H1 (cell line): Measurements from ENCODE around the gene AEBP1. TPM values are rescaled to one million over a fixed set of nuclear protein-coding genes. Genes with fewer than 3 reads are reported as not detected.
"Not testable (repeated sequence)": the region's sequence is repeated elsewhere in the genome, so short reads cannot be mapped to it uniquely, and the experiment has no call there.

Experiments
- CTCF ChIA-PET: fragments of 300-600 bp; sonication (Branson Sonifier 250); formaldehyde crosslinking; loops from one replicate; lab custom pipeline; 2021; ENCODE audit not compliant: partially characterized antibody; lab: Charles Lee
- POLR2A ChIA-PET: fragments of 300-600 bp; sonication (Branson Sonifier 250); formaldehyde crosslinking; loops from one replicate; lab custom pipeline; 2021; ENCODE audit warnings: inconsistent platforms; ENCODE audit not compliant: partially characterized antibody; lab: Charles Lee
- DNase-seq, 2 experiments: peaks; one replicate each; pipeline versions ENCODE4 v3.0.0 to v3.0.0-alpha.2; 2010 to 2022; ENCODE audit warnings: low spot score in 2 of 2, low read depth in 1 of 2, mixed read lengths in 1 of 2
- FAIRE-seq: peaks from 2 replicates; lab custom pipeline; 2011; peaks lifted over from hg19 to GRCh38; lab: Jason Lieb, UNC
- H2AFZ ChIP-seq: 2 replicates; pipeline ENCODE4 v1.8.1; 2012; ENCODE audit warnings: low read length, inconsistent platforms
- H2AK5ac ChIP-seq: 2 replicates; pipeline ENCODE4 v1.6.1; 2013; ENCODE audit warnings: low read depth, low read length
- H2BK120ac ChIP-seq: replicated peaks from 2 replicates; pipeline ENCODE3; 2013; ENCODE audit warnings: low read depth, low read length, inconsistent platforms
- H2BK12ac ChIP-seq: 2 replicates; pipeline ENCODE4 v1.6.1; 2013; ENCODE audit warnings: low read depth, low read length
- H2BK15ac ChIP-seq: 2 replicates; pipeline ENCODE4 v1.6.1; 2013; ENCODE audit warnings: low read length
- H2BK20ac ChIP-seq: 2 replicates; pipeline ENCODE4 v1.6.1; 2013; ENCODE audit warnings: low read length
- H2BK5ac ChIP-seq: 2 replicates; pipeline ENCODE4 v1.6.1; 2013; ENCODE audit warnings: low read depth, low read length
- H3K14ac ChIP-seq: 2 replicates; pipeline ENCODE4 v1.6.1; 2013; ENCODE audit warnings: inconsistent platforms; ENCODE audit not compliant: insufficient read length
- H3K18ac ChIP-seq: 2 replicates; pipeline ENCODE4 v1.6.1; 2013; ENCODE audit warnings: low read length; ENCODE audit errors: extremely low read depth
- H3K23ac ChIP-seq: 2 replicates; pipeline ENCODE4 v1.6.1; 2013; ENCODE audit warnings: inconsistent platforms; ENCODE audit not compliant: insufficient read length
- H3K23me2 ChIP-seq: 2 replicates; pipeline ENCODE4 v1.6.1; 2013; ENCODE audit warnings: low read depth, low read length
- H3K27ac ChIP-seq: 2 replicates; pipeline ENCODE4 v1.6.1; 2011; ENCODE audit warnings: low read depth, low read length, inconsistent platforms
- H3K27me3 ChIP-seq, 4 experiments: replicated peaks in 1 of 4; 1 replicate in 1 of 4; 2 replicates in 3 of 4; pipeline versions ENCODE4 v1.6.1 to v1.8.1; 2011 to 2013; ENCODE audit warnings: low read length in 3 of 4, mild to moderate bottlenecking in 3 of 4, inconsistent platforms in 2 of 4, mixed read lengths in 2 of 4, moderate library complexity in 1 of 4; ENCODE audit not compliant: control insufficient read depth in 3 of 4, insufficient read depth in 3 of 4; ENCODE audit errors: extremely low read depth in 1 of 4
- H3K36me3 ChIP-seq, 4 experiments: 2 replicates each; pipeline versions ENCODE4 v1.6.1 to v1.8.1; 2011 to 2013; ENCODE audit warnings: mild to moderate bottlenecking in 4 of 4, low read length in 3 of 4, moderate library complexity in 2 of 4, control low read depth in 1 of 4, inconsistent platforms in 1 of 4; ENCODE audit not compliant: insufficient read depth in 4 of 4, control insufficient read depth in 2 of 4
- H3K4ac ChIP-seq: replicated peaks from 2 replicates; pipeline ENCODE3; 2013; ENCODE audit warnings: low read length, low read depth, mixed read lengths, inconsistent platforms; ENCODE audit not compliant: insufficient read length
- H3K4me1 ChIP-seq, 4 experiments: replicated peaks in 1 of 4; 1 replicate in 1 of 4; 2 replicates in 3 of 4; pipeline versions ENCODE4 v1.6.1 to v1.8.1; 2011 to 2013; ENCODE audit warnings: low read length in 3 of 4, inconsistent platforms in 2 of 4, mixed read lengths in 1 of 4; ENCODE audit not compliant: insufficient read depth in 4 of 4, control insufficient read depth in 3 of 4
- H3K4me2 ChIP-seq, 2 experiments: 2 replicates each; pipeline versions ENCODE4 v1.6.1 to v1.8.1; 2011 to 2013; ENCODE audit warnings: low read depth in 2 of 2, low read length in 2 of 2, control low read depth in 1 of 2, inconsistent platforms in 1 of 2, mild to moderate bottlenecking in 1 of 2; ENCODE audit not compliant: insufficient read depth in 1 of 2
- H3K4me3 ChIP-seq, 4 experiments: fragments of 200-600, 300-600 bp in 1 of 4; sonication (generic), shearing (Covaris generic), sonication (Bioruptor Twin) in 1 of 4; 2 replicates each; pipeline versions ENCODE4 v1.5.1 to v1.8.1; 2011 to 2016; ENCODE audit warnings: low read length in 4 of 4, low read depth in 3 of 4, control low read depth in 2 of 4, inconsistent platforms in 2 of 4, mild to moderate bottlenecking in 2 of 4, mixed read lengths in 1 of 4, moderate library complexity in 1 of 4; ENCODE audit not compliant: insufficient read depth in 2 of 4; ENCODE audit errors: extremely low read depth in 1 of 4
- H3K56ac ChIP-seq: replicated peaks from 2 replicates; pipeline ENCODE3; 2013; ENCODE audit warnings: low read depth, mild to moderate bottlenecking, mixed read lengths, low read length, inconsistent platforms; ENCODE audit not compliant: insufficient read length
- H3K79me1 ChIP-seq: 2 replicates; pipeline ENCODE4 v1.6.1; 2013; ENCODE audit warnings: low read depth, low read length, control low read depth
- H3K79me2 ChIP-seq, 2 experiments: 2 replicates each; pipeline versions ENCODE4 v1.6.1 to v1.8.1; 2012 to 2013; ENCODE audit warnings: low read length in 2 of 2, mild to moderate bottlenecking in 2 of 2, inconsistent platforms in 1 of 2; ENCODE audit not compliant: insufficient read depth in 2 of 2, control insufficient read depth in 1 of 2
- H3K9ac ChIP-seq, 4 experiments: replicated peaks in 1 of 4; 1 replicate in 1 of 4; 2 replicates in 3 of 4; pipeline versions ENCODE4 v1.6.1 to v1.8.1; 2011 to 2013; ENCODE audit warnings: low read depth in 3 of 4, low read length in 3 of 4, control low read depth in 2 of 4, mild to moderate bottlenecking in 2 of 4, moderate library complexity in 2 of 4, inconsistent platforms in 1 of 4; ENCODE audit errors: extremely low read depth in 1 of 4
- H3K9me3 ChIP-seq, 2 experiments: 2 replicates each; pipeline versions ENCODE4 v1.6.1 to v1.8.1; 2012 to 2013; ENCODE audit warnings: mild to moderate bottlenecking in 2 of 2, moderate library complexity in 2 of 2, control low read depth in 1 of 2, inconsistent platforms in 1 of 2, low read depth in 1 of 2, low read length in 1 of 2, mixed read lengths in 1 of 2; ENCODE audit not compliant: insufficient read depth in 2 of 2
- H4K20me1 ChIP-seq, 2 experiments: replicated peaks in 1 of 2; 2 replicates each; pipeline versions ENCODE3 to v1.8.1; 2011 to 2013; ENCODE audit warnings: inconsistent platforms in 2 of 2, low read length in 2 of 2, mild to moderate bottlenecking in 1 of 2; ENCODE audit not compliant: insufficient read depth in 2 of 2, control insufficient read depth in 1 of 2
- H4K5ac ChIP-seq: 2 replicates; pipeline ENCODE4 v1.6.1; 2013; ENCODE audit warnings: low read length, low read depth, mixed read lengths, inconsistent platforms; ENCODE audit not compliant: insufficient read length
- H4K8ac ChIP-seq: 2 replicates; pipeline ENCODE4 v1.8.0; 2013; ENCODE audit warnings: mild to moderate bottlenecking, moderate library complexity, low read length, inconsistent platforms; ENCODE audit not compliant: insufficient read depth; ENCODE audit errors: extremely low read depth
- H4K91ac ChIP-seq: replicated peaks from 2 replicates; pipeline ENCODE3; 2013; ENCODE audit warnings: low read length, mixed read lengths, inconsistent platforms; ENCODE audit not compliant: insufficient read length
- CEBPB ChIP-seq: IDR thresholded peaks from 2 replicates; pipeline ENCODE4 v1.6.1; 2012; ENCODE audit warnings: low read depth, low read length
- JUN ChIP-seq: IDR thresholded peaks from 2 replicates; pipeline ENCODE4 v1.6.1; 2011; ENCODE audit warnings: low read depth, mild to moderate bottlenecking, improper control_type of control experiment, low read length
- MAFK ChIP-seq: IDR thresholded peaks from 2 replicates; pipeline ENCODE4 v1.6.1; 2012; ENCODE audit warnings: low read depth, mild to moderate bottlenecking, improper control_type of control experiment, low read length
- SIX5 ChIP-seq: IDR thresholded peaks from 2 replicates; pipeline ENCODE4 v1.6.1; 2011; ENCODE audit warnings: mild to moderate bottlenecking, low read depth, low read length
- TBP ChIP-seq: IDR thresholded peaks from 2 replicates; pipeline ENCODE4 v1.6.1; 2011; ENCODE audit warnings: low read depth, low read length, improper control_type of control experiment
- WGBS, 2 experiments: shearing (Covaris generic) in 1 of 2; methylation state at CpG; one replicate each; pipeline versions ENCODE4 v1.1.6 to v1.1.7; 2013 to 2015; ENCODE audit warnings: low lambda C conversion rate in 2 of 2, mixed read lengths in 2 of 2, inconsistent platforms in 1 of 2, low coverage in 1 of 2, missing lambda C conversion rate in 1 of 2; ENCODE audit not compliant: insufficient replicate concordance in 2 of 2, insufficient coverage in 1 of 2, insufficient read length in 1 of 2; ENCODE audit errors: extremely low coverage in 1 of 2, missing lambda C conversion rate in 1 of 2; 5-methylcytosine and 5-hydroxymethylcytosine counted together
- polyA plus RNA-seq, 7 experiments: library from polyadenylated mRNA; depleted of rRNA in 3 of 7; stranded (reverse) in 5 of 7; unstranded in 2 of 7; fragments of >200 nt in 5 of 7; fragments of 200-250 nt in 2 of 7; gene quantifications; 1 replicate in 5 of 7; 2 replicates in 1 of 7; 4 replicates in 1 of 7; pipeline versions ENCODE4 v1.2.1 to v1.2.3, GENCODE V29; 2011 to 2013; ENCODE audit warnings: missing spikeins in 2 of 7, mixed read lengths in 2 of 7
- total RNA-seq: library from RNA; stranded (reverse); fragmentation: NEBNext Ultra II Directional; extraction: Animal tissue kit (Norgen Biotek cat#: 25700); gene quantifications from 2 replicates; pipeline ENCODE4 v1.2.1, GENCODE V29; 2021
- TF ChIP-seq, protein P1 (sequence below): IDR thresholded peaks from 2 replicates; pipeline ENCODE4 v1.6.1; 2012; ENCODE audit warnings: inconsistent platforms

The AEBP1 gene
- total and polyA plus RNA-seq, 2 of the 8 experiments (the other 6 are each of a cell fraction or from before 2014, with no cell fraction given), result 10.4 to 41.2 TPM

DNA sequence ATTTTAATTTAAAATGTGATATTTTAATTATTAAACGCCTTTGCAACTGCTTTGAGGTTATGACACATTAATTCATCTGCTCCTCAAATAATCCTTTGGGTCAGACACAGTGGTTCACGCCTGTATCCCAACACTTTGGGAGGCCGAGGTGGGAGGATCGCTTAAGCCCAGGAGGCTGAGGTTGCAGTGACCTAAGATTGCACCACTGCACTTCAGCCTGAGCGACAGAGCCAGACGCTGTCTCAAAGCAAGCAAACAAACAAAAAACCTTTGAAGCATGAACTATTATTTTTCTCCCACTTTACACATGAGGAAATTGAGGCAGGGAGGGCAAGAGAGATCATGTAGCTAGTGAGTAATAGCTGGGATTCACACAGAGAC, 20.7 kb downstream of the AEBP1 start (continued):
- TF ChIP-seq SIX5, result no peak
- TF ChIP-seq MAFK, result no peak
- TF ChIP-seq CEBPB, result no peak
- no peak for TF ChIP-seq JUN
- no peak for TF ChIP-seq TBP
- TF ChIP-seq, protein P1, sequence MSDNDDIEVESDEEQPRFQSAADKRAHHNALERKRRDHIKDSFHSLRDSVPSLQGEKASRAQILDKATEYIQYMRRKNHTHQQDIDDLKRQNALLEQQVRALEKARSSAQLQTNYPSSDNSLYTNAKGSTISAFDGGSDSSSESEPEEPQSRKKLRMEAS, result no peak

DNA sequence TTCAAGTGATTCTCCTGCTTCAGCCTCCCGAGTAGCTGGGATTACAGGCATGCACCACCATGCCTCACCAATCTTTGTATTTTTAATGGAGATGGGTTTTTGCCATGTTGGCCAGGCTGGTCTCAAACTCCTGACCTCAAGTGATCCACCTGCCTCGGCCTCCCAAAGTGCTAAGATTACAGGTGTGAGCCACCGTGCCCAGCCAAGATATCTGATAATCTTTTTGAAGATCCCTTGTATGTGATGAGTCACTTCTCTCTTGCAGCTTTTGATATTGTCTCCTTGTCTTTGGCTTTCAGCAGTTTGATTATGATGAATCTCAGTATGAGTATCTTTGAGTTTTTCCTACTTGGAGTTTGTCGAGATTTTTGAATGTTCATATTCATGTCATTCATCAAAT, 22.4 kb downstream of the AEBP1 start:
- H3K4me1 ChIP-seq, result peaks cover 0 to 10% (median 3%) of the 10 kb centered on the region in 4 experiments; a peak in 5 of 7 replicates
- not testable (repeated sequence) for H3K79me1 ChIP-seq, H4K91ac ChIP-seq, DNase-seq, H3K14ac ChIP-seq, H2BK12ac ChIP-seq, H3K56ac ChIP-seq, H3K23me2 ChIP-seq, H2AK5ac ChIP-seq, FAIRE-seq, H2BK5ac ChIP-seq, H3K9ac ChIP-seq, H4K20me1 ChIP-seq, H2AFZ ChIP-seq, H3K4me2 ChIP-seq, H2BK120ac ChIP-seq, H3K4me3 ChIP-seq, H3K9me3 ChIP-seq, H4K8ac ChIP-seq, H3K18ac ChIP-seq, H2BK20ac ChIP-seq, H4K5ac ChIP-seq, H3K27ac ChIP-seq, H3K23ac ChIP-seq, H3K4ac ChIP-seq, H2BK15ac ChIP-seq, H3K36me3 ChIP-seq
- ChIA-PET CTCF (interaction anchor here (1.0 to 6.2 kb wide), 3 partner anchors 16 to 70 kb away, joined by 3 to 27 read pairs (median 5); no protein-coding TSS in a partner anchor), POLR2A (interaction anchor here (1.6 to 5.4 kb wide), 2 partner anchors 15 to 62 kb away, joined by 3 to 50 read pairs; no protein-coding TSS in a partner anchor)
- H3K27me3 ChIP-seq, result peaks cover 0 to 11% (median 5%) of the 10 kb centered on the region in 4 experiments; a peak in 4 of 7 replicates
- 89% methylated on average over 4 of the region's 4 CpGs; no CpG with 5 or more reads in 1 of the 2 experiments for WGBS, 2 experiments
- H3K79me2 ChIP-seq, result peaks cover 3 to 12% of the 10 kb centered on the region in 2 experiments; a peak in 3 of 4 replicates
